ENCODE data around the gene KCNK17. TPM values are rescaled to one million over a fixed set of nuclear protein-coding genes. Genes with fewer than 3 reads are reported as not detected.

Gene KCNK17
- total RNA-seq, 1 experiment from 2014 or later = not detected

GRCh38 chr6:39300739-39301138, 13.5 kb downstream of the KCNK17 start:
- no peak for DNase-seq
- POLR2A ChIA-PET (ENCODE audit: unreplicated experiment) = no interaction called here
- Histone ChIP-seq H3K36me3 (ENCODE audit: low read depth, low read length) (no peaks in the 10 kb centered on the region), H3K4me2 (ENCODE audit: low read length) (no peak overlapping the region), H3K9ac (ENCODE audit: low read length) (no peak overlapping the region), H3F3A (ENCODE audit: low read length, unreplicated experiment) (no peaks in the 10 kb centered on the region), H3K27ac (ENCODE audit: low read length) (no peak overlapping the region), H4K20me1 (ENCODE audit: low read length) (no peaks in the 10 kb centered on the region), H3K79me2 (ENCODE audit: low read length) (no peaks in the 10 kb centered on the region), H3K4me3 (ENCODE audit: low read length) (no peak overlapping the region), H3K4me1 (ENCODE audit: insufficient read depth, low read length) (0 out of 2 replicates have a peak, but pooled peaks cover 2% of the 10 kb centered on the region), H2AFZ (ENCODE audit: low read length) (no peak overlapping the region), H3K27me3 (ENCODE audit: low read length) (peaks cover 24% of the 10 kb centered on the region), H3K9me2 (replicated peaks; ENCODE audit: low read length) (no peaks in the 10 kb centered on the region), H3K9me3 (ENCODE audit: low read length) (no peaks in the 10 kb centered on the region)
- TF ChIP-seq CTCF (conservative IDR thresholded peaks at IDR 0.05; ENCODE audit: low read depth, low read length) (no peak), EZH2phosphoT487 (IDR thresholded peaks at IDR 0.05; ENCODE audit: borderline replicate concordance, low read length) (no peak), EZH2 (IDR thresholded peaks at IDR 0.05; ENCODE audit: low read length, unreplicated experiment) (no peak)
- no peak for ATAC-seq
- no TSS peak for BruUV-seq (replicated peaks)
- intact Hi-C loops (cut with micrococcal nuclease) = no loop called here
- CTCF ChIA-PET = no interaction called here

GRCh38 chr6:39298061-39298460, 16.2 kb downstream of the KCNK17 start:
- Histone ChIP-seq H3F3A (ENCODE audit: low read length, unreplicated experiment) (no peaks in the 10 kb centered on the region), H3K27ac (ENCODE audit: low read length) (no peak overlapping the region), H3K4me2 (ENCODE audit: low read length) (no peak overlapping the region), H3K9me2 (replicated peaks; ENCODE audit: low read length) (no peaks in the 10 kb centered on the region), H3K4me1 (ENCODE audit: insufficient read depth, low read length) (0 out of 2 replicates have a peak, but pooled peaks cover 2% of the 10 kb centered on the region), H3K79me2 (ENCODE audit: low read length) (no peaks in the 10 kb centered on the region), H4K20me1 (ENCODE audit: low read length) (no peaks in the 10 kb centered on the region), H3K4me3 (ENCODE audit: low read length) (no peak overlapping the region), H3K9me3 (ENCODE audit: low read length) (no peaks in the 10 kb centered on the region), H2AFZ (ENCODE audit: low read length) (no peak overlapping the region), H3K9ac (ENCODE audit: low read length) (no peak overlapping the region), H3K27me3 (ENCODE audit: low read length) (peaks cover 27% of the 10 kb centered on the region), H3K36me3 (ENCODE audit: low read depth, low read length) (no peaks in the 10 kb centered on the region)
- ChIA-PET CTCF (no interaction called here), POLR2A (ENCODE audit: unreplicated experiment) (no interaction called here)
- DNase-seq (no peak), ATAC-seq (no peak)
- intact Hi-C loops (cut with micrococcal nuclease) = no loop called here
- BruUV-seq (replicated peaks) = no TSS peak
- TF ChIP-seq CTCF (conservative IDR thresholded peaks at IDR 0.05; ENCODE audit: low read depth, low read length) (no peak), EZH2 (IDR thresholded peaks at IDR 0.05; ENCODE audit: low read length, unreplicated experiment) (no peak), EZH2phosphoT487 (IDR thresholded peaks at IDR 0.05; ENCODE audit: borderline replicate concordance, low read length) (no peak)

- CTCF ChIA-PET = no interaction called here
- intact Hi-C loops (cut with micrococcal nuclease) = no loop called here
- H2AFZ ChIP-seq (ENCODE audit: low read length) = no peak overlapping the region
Measured at GRCh38 chr6:39296745-39297640, 17.2 kb downstream of the KCNK17 start.

More at GRCh38 chr6:39296745-39297640, 17.2 kb downstream of the KCNK17 start:
- no peak overlapping the region for H3K4me3 ChIP-seq (ENCODE audit: low read length)
- no peaks in the 10 kb centered on the region for H3K9me2 ChIP-seq (replicated peaks; ENCODE audit: low read length)
- ATAC-seq (no peak), DNase-seq (no peak)
- no peak overlapping the region for H3K4me2 ChIP-seq (ENCODE audit: low read length)
- no peaks in the 10 kb centered on the region for H4K20me1 ChIP-seq (ENCODE audit: low read length)
- peaks cover 30% of the 10 kb centered on the region for H3K27me3 ChIP-seq (ENCODE audit: low read length)
- no peaks in the 10 kb centered on the region for H3K79me2 ChIP-seq (ENCODE audit: low read length)
- H3K9ac ChIP-seq (ENCODE audit: low read length) = no peak overlapping the region
- no peaks in the 10 kb centered on the region for H3K4me1 ChIP-seq (ENCODE audit: insufficient read depth, low read length)
- TF ChIP-seq EZH2 (IDR thresholded peaks at IDR 0.05; ENCODE audit: low read length, unreplicated experiment) (no peak), EZH2phosphoT487 (IDR thresholded peaks at IDR 0.05; ENCODE audit: borderline replicate concordance, low read length) (no peak)
- POLR2A ChIA-PET (ENCODE audit: unreplicated experiment) = no interaction called here
- H3K27ac ChIP-seq (ENCODE audit: low read length) = no peak overlapping the region
- H3K36me3 ChIP-seq (ENCODE audit: low read depth, low read length) = no peaks in the 10 kb centered on the region
- H3K9me3 ChIP-seq (ENCODE audit: low read length) = no peaks in the 10 kb centered on the region
- no peaks in the 10 kb centered on the region for H3F3A ChIP-seq (ENCODE audit: low read length, unreplicated experiment)
- no TSS peak for BruUV-seq (replicated peaks)

Measured in PC-3 (cell line).